Measurements from ENCODE around the gene EPAS1. TPM values are rescaled to one million over a fixed set of nuclear protein-coding genes. Genes with fewer than 3 reads are reported as not detected.

EPAS1 gene
- total and polyA plus RNA-seq, 9 of the 15 experiments (the other 6 are each of a cell fraction or from before 2014, with no cell fraction given): 0.25 to 11.2 (median 4.1) TPM

- TF ChIP-seq NFE2L1 (tag; IDR thresholded peaks at IDR 0.05; ENCODE audit: borderline replicate concordance, low read depth): no peak
- no peak for TF ChIP-seq OTX1 (CRISPR knock-in tag; IDR thresholded peaks at IDR 0.05)
- no peak for TF ChIP-seq ZBTB1 (CRISPR knock-in tag; IDR thresholded peaks at IDR 0.05; ENCODE audit: borderline replicate concordance, low read depth)
- 0 out of 2 replicates have a peak, but pooled peaks have one; percentile 11 for TF ChIP-seq NFIC (IDR thresholded peaks at IDR 0.05)
- TF ChIP-seq EP300 (IDR thresholded peaks at IDR 0.05; ENCODE audit: low read length): no peak; the same call in 1 of the 2 replicates
- TF ChIP-seq MYC (IDR thresholded peaks at IDR 0.05; ENCODE audit: low read depth, low read length): no peak
- no peak for TF ChIP-seq MYC (CRISPR knock-in tag; IDR thresholded peaks at IDR 0.05; ENCODE audit: borderline replicate concordance, low read depth)
- TF ChIP-seq IRF9 (tag; IDR thresholded peaks at IDR 0.05): 0 out of 2 replicates have a peak, but pooled peaks have one; percentile 48
- TF ChIP-seq ARID3B (CRISPR knock-in tag; IDR thresholded peaks at IDR 0.05; ENCODE audit: borderline replicate concordance): no peak
- no peak for TF ChIP-seq ZNF174 (CRISPR knock-in tag; IDR thresholded peaks at IDR 0.05)
- TF ChIP-seq RBFOX2 (IDR thresholded peaks at IDR 0.05; ENCODE audit: low read depth, low read length): no peak; the same call in 1 of the 2 replicates
- no peak for TF ChIP-seq MYNN (IDR thresholded peaks at IDR 0.05)
- TF ChIP-seq MYNN (CRISPR knock-in tag; IDR thresholded peaks at IDR 0.05): no peak
- TF ChIP-seq XRCC3 (IDR thresholded peaks at IDR 0.05): no peak
- TF ChIP-seq RNF2 (IDR thresholded peaks at IDR 0.05): no peak
- TF ChIP-seq ZNF324 (CRISPR knock-in tag; IDR thresholded peaks at IDR 0.05): no peak
- TF ChIP-seq TEAD4 (IDR thresholded peaks at IDR 0.05; ENCODE audit: low read length): peak; percentile 58; the same call in 1 of the 2 replicates
- no peak for TF ChIP-seq TEAD4 (CRISPR knock-in tag; IDR thresholded peaks at IDR 0.05; ENCODE audit: borderline replicate concordance)
- no peak for TF ChIP-seq RBM14 (IDR thresholded peaks at IDR 0.05; ENCODE audit: borderline replicate concordance, insufficient read depth, low read depth, low read length)
- peak in 2 of 3 experiments; percentile 33 to 42; a peak in 1 of 6 replicates for TF ChIP-seq CTCF (IDR thresholded peaks at IDR 0.05 in 2 of 3, conservative IDR thresholded peaks at IDR 0.05 in 1 of 3; ENCODE audit: insufficient read depth in 2 of 3, low read depth in 1 of 3, low read length in 3 of 3)
- peak; percentile 83 for TF ChIP-seq CEBPG (CRISPR knock-in tag; IDR thresholded peaks at IDR 0.05)
- TF ChIP-seq CEBPG (tag; conservative IDR thresholded peaks at IDR 0.05 in 1 of 2, IDR thresholded peaks at IDR 0.05 in 1 of 2): peak; percentile 96 to 97
- no peak for TF ChIP-seq SLC30A9 (CRISPR knock-in tag; IDR thresholded peaks at IDR 0.05)
Measured at GRCh38 chr2:46299365-46300263, 2.4 kb downstream of the EPAS1 start (continued).
